ENCODE data around the gene DNAI1.

GRCh38 chr9:34507966-34508365, 49.4 kb downstream of the DNAI1 start:
- TF ChIP-seq ZNF274 (IDR thresholded peaks at IDR 0.05; ENCODE audit: insufficient read depth, insufficient read length): no peak
- TF ChIP-seq, protein P1, sequence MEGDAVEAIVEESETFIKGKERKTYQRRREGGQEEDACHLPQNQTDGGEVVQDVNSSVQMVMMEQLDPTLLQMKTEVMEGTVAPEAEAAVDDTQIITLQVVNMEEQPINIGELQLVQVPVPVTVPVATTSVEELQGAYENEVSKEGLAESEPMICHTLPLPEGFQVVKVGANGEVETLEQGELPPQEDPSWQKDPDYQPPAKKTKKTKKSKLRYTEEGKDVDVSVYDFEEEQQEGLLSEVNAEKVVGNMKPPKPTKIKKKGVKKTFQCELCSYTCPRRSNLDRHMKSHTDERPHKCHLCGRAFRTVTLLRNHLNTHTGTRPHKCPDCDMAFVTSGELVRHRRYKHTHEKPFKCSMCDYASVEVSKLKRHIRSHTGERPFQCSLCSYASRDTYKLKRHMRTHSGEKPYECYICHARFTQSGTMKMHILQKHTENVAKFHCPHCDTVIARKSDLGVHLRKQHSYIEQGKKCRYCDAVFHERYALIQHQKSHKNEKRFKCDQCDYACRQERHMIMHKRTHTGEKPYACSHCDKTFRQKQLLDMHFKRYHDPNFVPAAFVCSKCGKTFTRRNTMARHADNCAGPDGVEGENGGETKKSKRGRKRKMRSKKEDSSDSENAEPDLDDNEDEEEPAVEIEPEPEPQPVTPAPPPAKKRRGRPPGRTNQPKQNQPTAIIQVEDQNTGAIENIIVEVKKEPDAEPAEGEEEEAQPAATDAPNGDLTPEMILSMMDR (IDR thresholded peaks at IDR 0.05 in 2 of 3, conservative IDR thresholded peaks at IDR 0.05 in 1 of 3; ENCODE audit: control insufficient read depth in 2 of 3, extremely low read depth in 1 of 3, insufficient read depth in 1 of 3, low read depth in 3 of 3, low read length in 3 of 3): no peak
- no peak for TF ChIP-seq ELK1 (IDR thresholded peaks at IDR 0.05; ENCODE audit: low read depth, low read length)
- no peak for TF ChIP-seq IRF3 (IDR thresholded peaks at IDR 0.05)
- TF ChIP-seq EGR1 (IDR thresholded peaks at IDR 0.05; ENCODE audit: borderline replicate concordance in 1 of 2, low read depth in 2 of 2, low read length in 2 of 2): no peak
- no peak for TF ChIP-seq MXI1 (IDR thresholded peaks at IDR 0.05; ENCODE audit: low read depth, low read length)
- no peak for TF ChIP-seq REST (IDR thresholded peaks at IDR 0.05; ENCODE audit: low read depth, low read length)
- no peak for TF ChIP-seq ZBTB40 (IDR thresholded peaks at IDR 0.05; ENCODE audit: borderline replicate concordance)
- no peak for TF ChIP-seq CREB1 (IDR thresholded peaks at IDR 0.05; ENCODE audit: low read depth)

Data from GM12878 (cell line).